Breast epithelium (tissue), 4 donors: ENCODE measurements around the gene SGTA. TPM values are rescaled to one million over a fixed set of nuclear protein-coding genes. Genes with fewer than 3 reads are reported as not detected.

Experiments used
- DNase-seq, 2 donors: peaks; one replicate each; pipeline ENCODE4 v3.0.0-alpha.2; 2019; ENCODE audit warnings: low spot score in 2 of 2
- H3K27ac ChIP-seq, 2 donors: fragments of 200-600 bp; sonication (generic) in 1 of 2; one replicate each; pipeline ENCODE4 v1.5.1; 2016 to 2019; ENCODE audit warnings: mild to moderate bottlenecking in 1 of 2
- H3K27me3 ChIP-seq, 2 donors: fragments of 200-600 bp; sonication (generic) in 1 of 2; one replicate each; pipeline versions ENCODE4 v1.5.1 to v1.6.0; 2017 to 2019; ENCODE audit warnings: control low read depth in 1 of 2, mild to moderate bottlenecking in 1 of 2
- H3K36me3 ChIP-seq: fragments of 200-600 bp; one replicate; pipeline ENCODE4 v1.5.1; 2019
- H3K4me1 ChIP-seq, 2 donors: fragments of 200-600 bp; sonication (generic); one replicate each; pipeline ENCODE4 v1.5.1; 2016 to 2019; ENCODE audit warnings: control low read depth in 1 of 2
- H3K4me3 ChIP-seq, 3 donors: fragments of 200-600 bp; sonication (generic); 1 replicate in 2 of 3; 2 replicates in 1 of 3; pipeline ENCODE4 v1.5.1; 2016 to 2019; ENCODE audit warnings: mild to moderate bottlenecking in 3 of 3, moderate library complexity in 2 of 3
- H3K9me3 ChIP-seq, 2 donors: fragments of 200-600 bp; sonication (generic) in 1 of 2; one replicate each; pipeline ENCODE4 v1.5.1; 2016 to 2019; ENCODE audit warnings: control low read depth in 1 of 2
- POLR2A ChIP-seq: fragments of 450-650 bp; IDR thresholded peaks from one replicate; pipeline ENCODE4 v1.6.1; 2016; ENCODE audit warnings: antibody characterized with exemption, mild to moderate bottlenecking, moderate library complexity
- POLR2AphosphoS5 ChIP-seq, 3 donors: sonication (generic); formaldehyde crosslinking; IDR thresholded peaks; one replicate each; pipeline ENCODE4 v1.6.1; 2017; ENCODE audit warnings: antibody characterized with exemption in 3 of 3
- intact Hi-C: fragments of 100-400 bp; cut with DNase I; formaldehyde crosslinking; loops from one replicate; pipeline ENCODE4 v1.15.1; 2023; ENCODE audit warnings: low total_unique reads
- total RNA-seq, 3 donors: library from RNA; depleted of rRNA; stranded (reverse); fragments of >200 nt; gene quantifications; one replicate each; pipeline ENCODE4 v1.1.0, GENCODE V29; 2016
- TF ChIP-seq, protein P1 (sequence below), 3 donors: fragments of 450-650 bp; IDR thresholded peaks; one replicate each; pipeline ENCODE4 v1.5.1; 2016 to 2017; ENCODE audit warnings: antibody characterized with exemption in 3 of 3, mild to moderate bottlenecking in 3 of 3, moderate library complexity in 3 of 3

SGTA gene
- total RNA-seq, 3 donors from 2014 or later: 40.3 to 45.2 (median 42.1) TPM

DNA sequence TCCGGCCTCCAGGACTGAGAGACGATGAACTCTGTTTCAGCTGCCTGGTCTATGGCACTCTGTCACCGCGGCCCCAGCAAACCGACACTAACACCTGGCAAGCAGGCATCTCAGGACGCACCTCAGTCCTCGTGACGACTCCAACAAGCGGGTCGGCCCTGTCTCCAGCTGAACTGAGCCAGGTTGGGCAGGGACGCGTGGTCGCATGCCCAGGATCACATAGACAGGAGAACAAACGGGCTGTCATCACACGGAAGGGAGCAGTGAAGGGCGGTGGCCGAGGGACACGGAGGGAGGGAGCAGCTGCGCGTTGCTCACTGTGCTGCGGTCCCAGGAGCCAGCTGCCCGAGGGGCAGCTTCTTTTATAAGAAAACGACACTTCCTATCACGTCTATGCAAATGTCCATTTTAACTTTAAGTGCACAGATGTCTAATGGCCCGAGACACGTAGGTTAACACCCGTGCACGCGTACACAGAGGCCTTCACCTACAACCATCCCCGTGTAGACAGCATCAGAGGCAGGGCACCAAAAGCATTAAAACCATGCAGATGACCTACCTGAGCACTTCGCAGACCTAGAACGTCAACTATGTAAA is 8.9 kb downstream of the SGTA start:
- Histone ChIP-seq H3K27me3 (no peaks in the 10 kb centered on the region), H3K4me3 (no peak overlapping the region), H3K9me3 (no peaks in the 10 kb centered on the region), H3K4me1 (no peaks in the 10 kb centered on the region), H3K27ac (peak overlapping the region; percentile 82 to 92), H3K36me3 (no peaks in the 10 kb centered on the region)
- intact Hi-C loops: no loop called here
- TF ChIP-seq, protein P1, sequence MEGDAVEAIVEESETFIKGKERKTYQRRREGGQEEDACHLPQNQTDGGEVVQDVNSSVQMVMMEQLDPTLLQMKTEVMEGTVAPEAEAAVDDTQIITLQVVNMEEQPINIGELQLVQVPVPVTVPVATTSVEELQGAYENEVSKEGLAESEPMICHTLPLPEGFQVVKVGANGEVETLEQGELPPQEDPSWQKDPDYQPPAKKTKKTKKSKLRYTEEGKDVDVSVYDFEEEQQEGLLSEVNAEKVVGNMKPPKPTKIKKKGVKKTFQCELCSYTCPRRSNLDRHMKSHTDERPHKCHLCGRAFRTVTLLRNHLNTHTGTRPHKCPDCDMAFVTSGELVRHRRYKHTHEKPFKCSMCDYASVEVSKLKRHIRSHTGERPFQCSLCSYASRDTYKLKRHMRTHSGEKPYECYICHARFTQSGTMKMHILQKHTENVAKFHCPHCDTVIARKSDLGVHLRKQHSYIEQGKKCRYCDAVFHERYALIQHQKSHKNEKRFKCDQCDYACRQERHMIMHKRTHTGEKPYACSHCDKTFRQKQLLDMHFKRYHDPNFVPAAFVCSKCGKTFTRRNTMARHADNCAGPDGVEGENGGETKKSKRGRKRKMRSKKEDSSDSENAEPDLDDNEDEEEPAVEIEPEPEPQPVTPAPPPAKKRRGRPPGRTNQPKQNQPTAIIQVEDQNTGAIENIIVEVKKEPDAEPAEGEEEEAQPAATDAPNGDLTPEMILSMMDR (IDR thresholded peaks at IDR 0.05): no peak
- TF ChIP-seq POLR2A (no peak), POLR2AphosphoS5 (IDR thresholded peaks at IDR 0.05) (no peak)
- no peak for DNase-seq

DNA sequence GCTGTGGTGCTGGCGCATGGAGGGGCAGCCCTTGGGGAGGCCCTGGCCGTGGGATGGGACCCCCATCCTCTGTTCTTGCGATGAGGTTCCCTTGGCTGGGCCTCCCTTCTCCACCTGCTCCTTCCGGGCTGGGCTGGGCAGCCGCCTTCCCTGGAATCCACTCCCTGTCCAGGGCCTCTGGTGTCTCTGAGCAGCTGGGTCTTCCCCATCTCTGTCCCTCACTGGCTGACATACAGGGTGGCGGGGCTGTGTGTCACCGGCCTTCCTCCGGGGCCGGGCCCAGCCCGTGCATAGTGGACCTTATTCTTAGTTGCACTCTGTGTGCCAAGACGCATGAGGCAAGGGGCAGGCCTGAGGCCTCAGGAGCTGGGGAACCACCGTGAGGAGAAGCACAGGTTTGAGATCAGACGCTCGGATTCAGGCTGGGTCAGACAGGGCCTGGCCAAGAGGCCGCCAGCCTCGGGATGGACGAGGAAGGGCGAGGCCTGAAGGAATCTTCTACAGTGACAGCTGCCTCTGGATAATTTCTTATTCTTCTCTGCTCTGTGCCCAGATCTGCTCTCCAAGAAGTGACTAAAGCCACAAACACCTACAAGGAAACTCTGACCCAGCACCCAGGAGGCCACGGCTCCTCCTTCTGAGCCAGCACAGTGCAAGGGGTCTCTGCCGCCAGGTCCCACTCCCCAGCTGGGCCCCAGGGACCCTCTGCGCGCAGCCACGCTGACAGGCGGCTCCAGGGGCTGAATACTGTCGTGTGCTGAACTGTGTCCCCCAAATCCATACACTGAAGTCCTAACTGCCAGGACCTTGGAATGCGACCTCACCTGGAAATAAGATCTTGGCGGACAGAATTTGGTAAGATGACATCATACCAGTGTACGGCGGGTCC is 11.0 kb downstream of the SGTA start:
- Histone ChIP-seq H3K27me3 (no peaks in the 10 kb centered on the region), H3K9me3 (no peaks in the 10 kb centered on the region), H3K4me1 (no peaks in the 10 kb centered on the region), H3K36me3 (no peaks in the 10 kb centered on the region), H3K27ac (peak overlapping the region; percentile 59 to 66), H3K4me3 (no peak overlapping the region)
- intact Hi-C loops: no loop called here
- peak in 1 of 2 donors; percentile 26 for DNase-seq
- TF ChIP-seq POLR2AphosphoS5 (IDR thresholded peaks at IDR 0.05) (no peak), POLR2A (no peak)
- TF ChIP-seq, protein P1 (IDR thresholded peaks at IDR 0.05): no peak

DNA sequence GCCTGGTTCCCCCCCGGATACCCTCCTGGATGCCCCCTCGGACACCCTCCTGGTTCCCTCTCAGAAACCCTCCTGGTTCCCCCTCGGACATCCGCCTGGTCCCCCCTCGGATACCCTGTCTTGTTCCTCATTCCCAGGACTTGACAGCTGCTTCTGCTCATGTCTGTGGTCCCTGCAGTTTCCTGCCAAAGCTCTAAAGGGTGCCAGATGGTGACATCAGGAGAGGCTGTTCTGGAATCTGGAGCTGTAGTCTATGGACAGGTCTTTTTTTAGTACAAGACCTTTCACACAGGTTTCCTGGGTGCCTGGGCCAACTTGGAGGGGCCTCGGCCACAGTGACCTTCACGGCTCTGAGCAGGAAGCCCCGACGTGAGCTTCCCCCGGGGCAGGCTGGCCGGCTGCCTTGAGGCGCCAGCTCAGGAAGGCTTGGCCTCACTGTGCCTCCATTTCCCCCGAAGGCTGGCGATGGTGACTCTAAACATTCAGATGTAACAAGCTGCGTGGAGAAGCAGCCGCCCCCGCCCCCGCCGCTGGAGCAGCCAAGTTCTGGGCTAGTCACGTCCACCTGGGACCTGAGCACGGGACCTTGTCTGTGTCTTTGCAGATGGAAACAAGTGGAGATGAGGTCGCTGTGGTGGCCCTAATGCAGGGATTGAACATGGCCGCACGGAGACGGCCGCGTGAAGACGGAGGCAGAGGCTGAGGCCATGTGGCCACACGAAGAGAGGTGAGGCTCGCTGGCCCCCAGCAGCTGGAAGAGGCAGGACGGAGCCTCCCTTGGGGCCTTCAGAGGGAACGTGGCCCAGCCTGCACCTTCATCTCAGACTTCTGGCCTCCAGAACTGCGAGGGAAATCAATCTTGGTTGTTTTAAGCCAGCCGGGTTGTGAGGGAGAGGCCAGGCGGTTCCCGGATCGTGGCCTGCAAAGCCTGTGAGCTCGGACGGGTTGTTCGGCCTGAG is 12.7 kb downstream of the SGTA start:
- DNase-seq: peak in 1 of 2 donors; percentile 35
- H3K4me1 ChIP-seq: no peaks in the 10 kb centered on the region
- intact Hi-C loops: no loop called here

DNA sequence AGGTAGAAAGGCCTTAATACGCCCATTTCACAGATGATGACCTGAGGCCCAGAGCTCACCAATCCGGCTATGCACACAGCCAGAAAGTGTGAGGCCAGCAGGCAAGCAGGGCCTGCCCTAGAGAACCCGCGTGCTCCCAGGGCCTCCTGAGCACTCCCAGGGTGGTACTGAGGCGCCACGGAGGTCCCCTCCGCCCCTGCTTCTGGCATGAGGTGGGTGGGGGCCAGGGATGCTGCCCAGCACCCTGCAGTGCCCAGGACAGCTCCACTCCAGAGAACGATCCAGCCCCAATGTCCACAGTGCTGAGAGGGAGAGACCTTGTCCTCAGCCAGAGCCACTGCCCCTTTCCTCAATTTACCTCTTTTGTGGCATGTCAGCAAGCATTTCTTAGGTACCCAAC is 13.9 kb downstream of the SGTA start:
- Histone ChIP-seq H3K27me3 (no peaks in the 10 kb centered on the region), H3K36me3 (peaks cover 4% of the 10 kb centered on the region), H3K27ac (peak overlapping the region in 1 of 2 donors; percentile 80), H3K4me1 (no peaks in the 10 kb centered on the region), H3K9me3 (no peaks in the 10 kb centered on the region), H3K4me3 (no peak overlapping the region)
- TF ChIP-seq POLR2AphosphoS5 (IDR thresholded peaks at IDR 0.05): no peak
- intact Hi-C loops: no loop called here
- DNase-seq: no peak

More for the DNA sequence above, 12.7 kb downstream of the SGTA start:
- Histone ChIP-seq H3K27me3 (no peaks in the 10 kb centered on the region), H3K4me3 (peak overlapping the region in 1 of 3 donors; percentile 37), H3K27ac (peak overlapping the region; percentile 6 to 80), H3K9me3 (no peaks in the 10 kb centered on the region), H3K36me3 (peaks cover 3% of the 10 kb centered on the region)
- TF ChIP-seq, protein P1 (IDR thresholded peaks at IDR 0.05): no peak
- TF ChIP-seq POLR2A (no peak), POLR2AphosphoS5 (IDR thresholded peaks at IDR 0.05) (no peak)

DNA sequence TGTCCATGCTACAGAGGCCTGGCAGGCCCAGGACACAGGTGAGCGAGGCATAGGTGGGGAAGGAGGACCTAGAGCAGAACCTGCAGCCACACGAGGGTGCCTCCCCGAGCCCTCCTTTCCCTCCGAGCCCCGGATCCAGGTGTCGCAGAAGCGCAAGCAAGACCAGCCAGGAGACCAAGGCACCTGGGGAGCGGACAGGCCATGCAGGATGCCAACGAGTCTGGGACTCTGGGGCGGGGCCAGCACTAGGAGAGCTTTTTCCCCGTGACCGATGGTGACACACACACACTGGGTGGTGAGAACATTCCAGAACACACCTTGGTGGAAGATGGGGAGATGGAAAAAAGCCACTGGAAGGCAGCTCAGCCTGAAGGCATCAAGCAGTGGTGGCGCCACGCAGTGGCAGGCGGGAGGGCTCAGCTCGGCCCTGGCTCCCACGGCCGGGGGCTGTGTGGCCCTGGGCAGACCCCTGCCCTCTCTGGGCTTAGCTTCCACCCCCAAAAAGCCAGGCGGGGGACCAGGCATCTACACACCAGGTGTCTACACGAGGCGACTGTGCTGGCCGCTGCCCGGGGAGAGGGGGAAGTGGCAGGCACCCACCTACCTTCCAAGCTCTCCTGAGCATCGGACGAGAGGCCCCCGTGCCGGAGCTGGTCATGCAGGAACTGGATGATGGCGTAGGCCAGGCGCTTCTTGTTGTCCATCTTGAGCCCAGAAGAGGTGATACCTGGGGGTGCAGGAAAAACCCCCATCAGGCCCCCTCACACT is 14.5 kb downstream of the SGTA start:
- no peaks in the 10 kb centered on the region for H3K4me1 ChIP-seq
- no peaks in the 10 kb centered on the region for H3K9me3 ChIP-seq
- no peak for DNase-seq
- H3K27me3 ChIP-seq: no peaks in the 10 kb centered on the region
- no peak overlapping the region for H3K27ac ChIP-seq
- peaks cover 4% of the 10 kb centered on the region for H3K36me3 ChIP-seq
- no peak for TF ChIP-seq POLR2A
- TF ChIP-seq, protein P1 (IDR thresholded peaks at IDR 0.05): no peak
- TF ChIP-seq POLR2AphosphoS5 (IDR thresholded peaks at IDR 0.05): no peak
- intact Hi-C loops: no loop called here
- H3K4me3 ChIP-seq: no peak overlapping the region
